Stimulated activated CD8-positive, alpha-beta memory T cell treated with anti-CD3 and anti-CD28 coated beads, Interleukin-15, amount 100 ng/mL, for 24 hours (primary cell): Measurements from ENCODE around the gene FAM219A.
A peak's percentile ranks its signal among the peaks of the same experiment; 100 is the strongest.
"Not testable (repeated sequence)": the region's sequence is repeated elsewhere in the genome, so short reads cannot be mapped to it uniquely, and the experiment has no call there.

Experiments used
- DNase-seq: peaks from one replicate; pipeline ENCODE4 v3.0.0-alpha.2; 2020; ENCODE audit warnings: low read depth

The FAM219A gene

GRCh38 chr9:34484678-34485077 is 26.3 kb upstream of the FAM219A start:
- no peak for DNase-seq

DNA sequence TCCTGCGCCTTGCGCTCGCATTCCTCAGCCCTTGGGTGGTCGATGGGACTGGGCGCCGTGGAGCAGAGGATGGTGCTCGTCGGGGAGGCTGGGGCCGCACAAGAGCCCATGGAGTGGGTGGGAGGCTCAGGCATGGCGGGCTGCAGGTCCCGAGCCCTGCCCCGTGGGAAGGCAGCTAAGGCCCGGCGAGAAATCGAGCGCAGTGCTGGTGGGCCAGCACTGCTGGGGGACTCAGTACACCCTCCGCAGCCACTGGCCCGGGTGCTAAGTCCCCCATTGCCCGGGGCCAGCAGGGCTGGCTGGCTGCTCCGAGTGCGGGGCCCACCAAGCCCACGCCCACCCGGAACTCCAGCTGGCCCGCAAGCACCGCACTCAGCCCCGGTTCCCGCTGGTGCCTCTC is 24.4 kb upstream of the FAM219A start:
- DNase-seq, result not testable (repeated sequence)

DNA sequence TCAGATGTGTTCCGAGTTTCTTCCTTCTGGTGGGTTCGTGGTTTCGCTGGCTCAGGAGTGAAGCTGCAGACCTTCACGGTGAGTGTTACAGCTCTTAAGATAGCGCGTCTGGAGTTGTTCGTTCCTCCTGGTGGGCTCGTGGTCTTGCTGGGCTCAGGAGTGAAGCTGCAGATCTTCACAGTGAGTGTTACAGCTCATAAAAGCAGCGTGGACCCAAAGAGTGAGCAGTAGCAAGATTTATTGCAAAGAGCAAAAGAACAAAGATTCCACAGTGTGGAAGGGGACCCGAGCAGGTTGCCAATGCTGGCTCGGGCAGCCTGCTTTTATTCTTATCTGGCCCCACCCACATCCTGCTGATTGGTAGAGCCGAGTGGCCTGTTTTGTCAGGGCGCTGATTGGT is 23.2 kb upstream of the FAM219A start:
- DNase-seq, result not testable (repeated sequence)

GRCh38 chr9:34479431-34479866 is 21.1 kb upstream of the FAM219A start:
- DNase-seq, result no peak

DNA sequence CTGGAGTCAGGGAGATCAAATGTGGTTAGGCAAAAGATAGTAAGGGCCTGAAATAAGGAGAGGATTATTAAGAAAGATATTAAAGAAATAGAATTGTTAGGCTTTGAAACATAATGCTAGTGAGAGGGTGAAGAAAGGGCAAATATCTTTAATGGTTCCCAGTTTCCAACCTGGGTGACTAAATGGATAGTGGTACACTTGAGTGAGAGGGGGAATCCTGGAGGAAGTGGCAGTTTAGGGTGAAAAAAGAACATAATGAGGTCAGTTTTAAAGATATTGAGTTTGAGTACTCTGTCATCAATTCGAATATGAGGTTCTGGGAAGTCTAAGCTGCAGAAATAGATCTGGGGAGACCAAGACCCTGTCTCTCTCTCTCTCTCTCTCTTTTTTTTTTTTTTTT is 19.2 kb upstream of the FAM219A start:
- no peak for DNase-seq

GRCh38 chr9:34475097-34475496 is 16.7 kb upstream of the FAM219A start:
- no peak for DNase-seq

GRCh38 chr9:34465468-34465867 is 7.1 kb upstream of the FAM219A start:
- no peak for DNase-seq

- no peak for DNase-seq
Measured at GRCh38 chr9:34464571-34464970, 6.2 kb upstream of the FAM219A start.

DNA sequence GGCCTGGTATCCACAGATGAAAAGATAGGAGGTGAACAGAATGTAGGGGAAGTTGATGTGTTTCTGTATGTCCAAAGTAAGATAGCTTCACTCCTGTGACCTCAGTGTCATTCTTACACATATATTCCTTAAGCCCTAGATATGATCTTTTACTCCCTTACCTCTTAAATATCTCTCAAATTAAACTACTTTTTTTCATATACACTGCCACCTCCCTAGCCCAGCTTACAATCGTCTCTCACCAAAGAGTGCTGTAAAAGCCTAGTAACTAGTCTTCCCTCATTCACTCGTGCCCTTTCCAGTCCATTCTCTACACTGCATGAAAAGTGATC is 5.5 kb upstream of the FAM219A start:
- no peak for DNase-seq

DNA sequence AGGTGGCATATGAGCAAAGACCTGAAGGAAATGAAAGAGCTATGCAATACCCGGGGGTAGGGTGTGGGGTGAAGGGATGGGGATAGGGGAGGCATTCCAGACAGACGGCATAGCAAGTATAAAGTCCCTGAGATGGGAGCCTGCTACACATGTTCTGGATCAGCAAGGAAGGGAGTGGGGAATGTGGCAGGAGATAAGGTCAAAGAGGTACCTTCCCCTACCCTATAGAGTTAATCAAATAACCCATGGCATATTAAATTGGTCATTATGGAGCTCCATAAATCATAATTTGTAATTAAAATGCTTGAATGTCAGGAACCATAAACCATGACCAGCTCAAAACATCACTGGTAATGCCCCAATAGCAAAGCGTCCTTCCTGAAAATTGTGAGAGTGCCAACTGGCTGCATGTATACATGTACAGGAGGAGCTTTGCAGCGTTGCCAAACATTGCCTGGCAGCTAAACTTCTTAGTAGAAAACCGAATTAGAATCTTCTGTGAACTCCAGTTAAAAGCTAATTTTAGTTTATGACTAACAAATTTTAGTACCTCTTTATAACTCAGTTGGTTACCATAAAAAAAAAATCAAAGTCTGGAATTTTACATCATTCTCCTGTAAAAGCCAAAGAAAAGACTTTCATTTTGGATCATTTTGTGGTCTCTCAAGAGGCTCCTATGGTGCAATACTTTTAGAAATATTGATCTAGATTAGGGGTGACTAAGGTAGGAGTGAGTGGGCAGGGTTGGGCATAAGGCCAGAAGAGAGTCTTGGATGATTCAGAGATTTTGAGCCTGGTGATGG is 4.9 kb upstream of the FAM219A start:
- DNase-seq, result peak; percentile 7

DNA sequence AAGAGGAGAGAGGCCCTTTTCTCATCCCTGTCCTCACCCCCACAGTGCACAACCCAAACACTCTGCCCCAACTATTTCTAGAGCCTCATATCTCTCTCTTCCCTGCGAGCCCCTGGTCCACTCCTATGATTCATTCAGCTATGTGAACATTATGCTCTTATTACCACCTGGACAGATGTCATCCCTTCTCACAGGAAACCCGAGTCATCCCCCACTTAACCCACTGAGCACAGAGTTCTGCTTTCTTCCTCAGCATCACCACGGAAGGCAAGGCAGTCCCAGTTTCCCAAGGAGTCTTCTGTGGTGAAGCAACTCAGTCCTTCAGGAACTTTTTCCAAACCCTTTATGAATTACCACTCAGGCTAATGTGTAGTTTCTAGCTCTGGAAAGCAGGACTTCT is 1.6 kb upstream of the FAM219A start:
- no peak for DNase-seq

DNA sequence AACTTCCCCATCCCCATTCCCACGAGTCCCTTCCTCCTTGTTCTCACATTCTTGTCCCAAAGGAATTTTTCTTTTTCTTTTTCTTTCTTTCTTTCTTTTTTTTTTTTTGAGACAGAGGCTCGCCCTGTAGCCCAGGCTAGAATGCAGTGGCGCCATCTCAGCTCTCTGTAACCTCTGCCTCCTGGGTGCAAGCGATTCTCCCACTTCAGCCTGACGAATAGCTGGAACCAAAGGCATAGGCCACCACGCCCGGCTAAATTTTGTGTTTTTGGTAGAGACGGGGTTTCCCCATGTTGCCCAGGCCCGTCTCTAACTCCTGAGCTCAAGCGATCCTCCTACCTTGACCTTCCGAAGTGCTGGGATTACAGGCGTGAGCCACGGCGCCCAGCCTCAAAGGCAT is 986 bp upstream of the FAM219A start:
- no peak for DNase-seq

DNA sequence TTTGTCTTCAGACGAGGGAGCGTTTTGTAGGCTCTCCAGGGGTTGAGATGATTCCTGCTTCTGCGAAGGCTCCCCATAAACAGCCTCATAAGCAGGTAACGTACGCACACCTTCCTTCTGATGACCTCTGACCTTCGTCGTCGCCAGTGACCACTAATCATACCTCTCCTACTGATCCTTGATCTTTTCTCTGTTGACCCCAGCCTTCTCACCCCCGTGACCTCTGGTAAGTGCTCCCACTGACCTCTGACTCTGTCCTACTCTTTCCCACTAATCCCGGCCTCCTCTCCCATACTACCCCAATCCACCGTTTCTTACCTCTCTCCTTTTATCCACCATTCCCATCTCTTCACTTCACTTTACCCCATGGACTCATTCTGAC is 580 bp upstream of the FAM219A start:
- DNase-seq, result no peak

DNA sequence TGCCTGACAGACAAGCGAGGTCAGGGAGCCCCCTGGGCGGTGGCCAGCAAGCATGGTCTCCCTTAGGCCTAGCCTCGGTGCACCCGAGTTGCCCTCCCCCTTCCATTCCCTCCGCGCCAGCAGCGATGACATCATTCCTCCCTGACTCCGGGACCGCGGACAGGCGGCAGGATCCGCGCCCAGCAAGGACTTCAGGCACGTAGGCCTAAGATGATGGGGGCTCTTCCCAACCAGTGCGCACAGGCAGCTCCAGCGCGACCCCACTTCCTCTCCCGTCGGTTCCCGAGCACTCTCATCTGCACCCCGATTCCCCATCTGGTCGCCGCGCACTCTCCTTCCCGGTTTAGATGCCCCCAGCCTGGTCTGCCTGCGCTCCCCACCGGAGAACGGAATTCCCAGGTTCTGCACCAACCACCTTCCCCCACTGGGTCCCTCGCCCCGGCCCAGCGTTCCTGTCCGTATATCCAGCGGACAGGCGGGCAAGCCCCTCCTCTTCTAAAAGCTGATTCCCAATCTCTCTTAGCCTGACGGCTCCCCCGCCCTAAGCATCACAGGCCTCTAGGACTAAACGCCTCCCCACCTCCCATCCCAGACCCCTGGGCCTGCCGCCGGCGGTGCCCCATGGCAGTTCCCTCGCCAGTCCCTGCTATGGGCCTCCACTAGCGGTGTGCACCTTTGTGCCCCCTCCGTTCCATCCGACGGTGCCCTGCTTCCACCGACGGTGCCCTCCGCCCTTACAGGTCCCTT is 931 bp downstream of the FAM219A start:
- no peak for DNase-seq

GRCh38 chr9:34456746-34457145 is 1.6 kb downstream of the FAM219A start:
- DNase-seq, result no peak

- no peak for DNase-seq
Measured at GRCh38 chr9:34456151-34456550, 2.2 kb downstream of the FAM219A start.

DNA sequence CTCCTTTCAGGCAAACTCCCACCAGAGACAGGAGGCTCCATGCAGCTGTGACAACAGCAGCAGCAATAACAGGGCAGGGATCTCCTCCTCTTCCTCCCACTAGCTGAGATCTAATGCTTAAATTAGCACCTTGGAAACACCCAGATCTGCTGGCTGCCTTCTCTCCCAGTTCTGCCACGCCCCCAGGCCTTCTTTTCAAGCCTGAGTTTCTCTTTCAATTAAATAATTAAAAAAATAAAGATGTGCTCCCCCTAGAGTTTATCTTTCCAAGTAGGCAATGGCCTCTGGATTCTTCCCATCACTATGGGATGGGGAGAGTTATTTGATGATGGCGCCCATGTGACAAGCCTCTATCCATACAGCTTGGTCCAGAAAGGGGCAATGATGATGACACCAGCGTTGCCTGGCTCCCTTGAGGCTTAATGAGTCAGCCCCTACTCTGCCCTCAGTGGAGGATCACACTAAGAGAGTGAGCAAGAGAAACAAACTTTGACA is 3.8 kb downstream of the FAM219A start:
- no peak for DNase-seq

GRCh38 chr9:34452568-34452967 is 5.8 kb downstream of the FAM219A start:
- no peak for DNase-seq

GRCh38 chr9:34451545-34451944 is 6.8 kb downstream of the FAM219A start:
- DNase-seq, result no peak

- DNase-seq, result no peak
Measured at GRCh38 chr9:34451135-34451534, 7.2 kb downstream of the FAM219A start.

GRCh38 chr9:34450644-34451043 is 7.7 kb downstream of the FAM219A start:
- no peak for DNase-seq

DNA sequence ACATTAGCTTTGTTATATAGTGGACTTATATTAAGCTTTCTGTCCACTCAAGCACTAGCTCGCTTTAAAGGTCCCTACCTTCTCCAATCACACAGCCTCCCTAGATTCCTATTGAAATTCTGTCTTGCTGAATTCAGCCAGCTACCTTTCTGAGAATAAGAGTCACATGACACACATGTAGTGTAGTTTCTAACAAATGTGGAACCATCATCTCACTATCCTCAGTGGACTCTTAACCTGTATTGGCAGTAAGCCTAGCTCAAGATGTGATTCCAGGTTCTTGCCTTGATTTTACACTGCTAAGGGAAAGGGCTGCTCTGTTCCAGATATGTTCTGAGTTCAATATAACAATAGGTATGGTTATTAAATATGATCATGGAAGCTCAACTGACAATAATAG is 11.4 kb downstream of the FAM219A start:
- no peak for DNase-seq

DNA sequence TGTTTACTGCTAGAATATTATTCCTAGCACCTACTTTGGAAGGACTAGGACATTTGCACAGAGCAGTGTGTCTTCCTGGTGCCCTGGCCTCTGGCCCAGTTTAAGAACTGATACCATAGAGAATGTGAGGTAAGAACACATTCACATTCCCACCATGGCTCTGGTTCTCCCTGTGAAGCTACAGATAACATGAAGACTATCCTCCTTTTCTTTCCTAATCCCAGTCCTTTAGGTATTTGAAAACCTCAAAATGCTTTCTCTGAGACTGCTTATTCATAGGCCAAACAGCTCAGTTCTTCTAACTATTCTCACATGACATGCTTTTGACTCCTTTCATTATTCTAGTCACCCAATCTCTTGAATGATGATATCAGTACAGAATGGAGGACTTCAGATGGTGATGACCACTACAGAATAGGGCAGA is 11.9 kb downstream of the FAM219A start:
- DNase-seq, result no peak

DNA sequence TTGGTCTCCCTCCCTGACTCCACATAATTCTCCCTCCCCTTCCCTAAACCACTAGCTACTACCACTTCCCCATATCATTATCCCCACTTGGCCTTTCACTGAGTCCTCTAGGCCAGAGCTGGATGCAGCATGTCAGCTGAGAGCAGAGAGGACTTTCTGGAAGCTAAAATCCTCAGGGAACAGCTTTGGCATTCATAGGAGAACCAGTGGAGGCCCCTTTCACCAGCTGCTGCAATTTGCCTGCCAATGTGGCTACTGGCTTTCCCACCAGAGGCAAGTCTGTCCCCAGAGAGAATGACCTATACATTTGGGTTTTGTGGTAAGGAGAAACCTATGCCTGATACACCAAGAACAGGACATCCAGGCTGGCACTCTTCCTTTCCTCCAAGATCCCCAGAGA is 14.4 kb downstream of the FAM219A start:
- DNase-seq, result no peak
